Activated T-helper 1 cell treated with anti-CD3 and anti-CD28 coated beads, Interleukin-2, amount 50 U/mL, for 16 hours (primary cell): ENCODE measurements around the gene TFPT.

Source experiments
- DNase-seq, 2 donors: peaks; one replicate each; pipeline ENCODE4 v3.0.0-alpha.2; 2020; ENCODE audit warnings: low read depth in 1 of 2, low spot score in 1 of 2

TFPT gene

GRCh38 chr19:54081032-54081431, 34.4 kb downstream of the TFPT start, which contains the start of gene TARM1:
Gene TARM1 (minus strand): TSS chr19:54081365. CDS start chr19:54081340, 25 bp downstream.
- no peak for DNase-seq

GRCh38 chr19:54077334-54077733, 38.1 kb downstream of the TFPT start:
- no peak for DNase-seq

- DNase-seq: no peak
Observed at GRCh38 chr19:54074851-54075250, 40.6 kb downstream of the TFPT start.

- no peak for DNase-seq
Observed at GRCh38 chr19:54073829-54074228, 41.6 kb downstream of the TFPT start.

GRCh38 chr19:54069470-54069869, 46.0 kb downstream of the TFPT start:
- no peak for DNase-seq

- DNase-seq: no peak
Observed at GRCh38 chr19:54063350-54064116, 51.9 kb downstream of the TFPT start, which contains the start of gene VSTM1. Gene VSTM1 (minus strand): TSS chr19:54063897. CDS start chr19:54063777, 120 bp downstream.

GRCh38 chr19:54062643-54063042, 52.8 kb downstream of the TFPT start:
- DNase-seq: no peak
